PC-9 (cell line): ENCODE data around the gene DNAI2.

Experiments
- CTCF ChIP-seq: fragments of 200-600 bp; sonication (generic); conservative IDR thresholded peaks from 2 replicates; pipeline ENCODE4 v1.6.1; 2017; ENCODE audit warnings: mixed run types, antibody characterized with exemption, mild to moderate bottlenecking, moderate library complexity
- EZH2 ChIP-seq: fragments of 200-600 bp; sonication (generic); IDR thresholded peaks from 2 replicates; pipeline ENCODE4 v1.8.0; 2017; ENCODE audit warnings: antibody characterized with exemption, low read depth

GRCh38 chr17:74351552-74352210 lies 77.6 kb downstream of the DNAI2 start:
- no peak for TF ChIP-seq CTCF
- TF ChIP-seq EZH2 = no peak
